ENCODE data around the gene MACROD2. TPM values are rescaled to one million over a fixed set of nuclear protein-coding genes. Genes with fewer than 3 reads are reported as not detected.

The MACROD2 gene
- total and polyA plus RNA-seq, 4 donors, result 0.66 to 10.5 (median 3.3) TPM

- Histone ChIP-seq H3K9me3 (ENCODE audit: control insufficient read depth in 4 of 4, low read length in 3 of 4) (no peaks in the 10 kb centered on the region), H3K9ac (ENCODE audit: low read depth in 1 of 2, low read length in 2 of 2) (no peak overlapping the region), H3K4me1 (ENCODE audit: control insufficient read depth in 4 of 4, insufficient read depth in 4 of 4, low read length in 3 of 4) (no peaks in the 10 kb centered on the region), H3K36me3 (ENCODE audit: control insufficient read depth in 4 of 4, insufficient read depth in 3 of 4, low read depth in 1 of 4, low read length in 3 of 4) (no peaks in the 10 kb centered on the region), H3K4me3 (ENCODE audit: low read depth in 1 of 3, low read length in 3 of 3) (no peak overlapping the region), H3K27ac (ENCODE audit: low read depth in 1 of 2, low read length in 2 of 2) (no peak overlapping the region), H3K27me3 (ENCODE audit: control insufficient read depth in 4 of 4, insufficient read depth in 4 of 4, low read length in 3 of 4) (no peaks in the 10 kb centered on the region)
- TF ChIP-seq YY1 (IDR thresholded peaks at IDR 0.05), result no peak
- TF ChIP-seq CTCF (IDR thresholded peaks at IDR 0.05; ENCODE audit: low read depth, low read length, missing input control), result no peak
- TF ChIP-seq FOXA1 (IDR thresholded peaks at IDR 0.05), result no peak
- TF ChIP-seq TAF1 (conservative IDR thresholded peaks at IDR 0.05), result no peak
- TF ChIP-seq EGR1 (IDR thresholded peaks at IDR 0.05; ENCODE audit: low read depth in 2 of 2), result no peak
- TF ChIP-seq SP1 (IDR thresholded peaks at IDR 0.05), result no peak
- TF ChIP-seq RAD21 (IDR thresholded peaks at IDR 0.05), result no peak
- no peak for TF ChIP-seq ATF3 (IDR thresholded peaks at IDR 0.05)
- no peak for TF ChIP-seq FOXA2 (IDR thresholded peaks at IDR 0.05)
- TF ChIP-seq ZBTB33 (IDR thresholded peaks at IDR 0.05), result no peak
- WGBS, result 88% methylated on average over 1 of the region's 1 CpG
- no peak for DNase-seq (ENCODE audit: low spot score)
Measured at GRCh38 chr20:14304472-14304871, 309.2 kb downstream of the MACROD2 start.

GRCh38 chr20:14307956-14308355 is 312.6 kb downstream of the MACROD2 start:
- no peak overlapping the region for H3K27ac ChIP-seq (ENCODE audit: low read depth in 1 of 2, low read length in 2 of 2)
- H3K36me3 ChIP-seq (ENCODE audit: control insufficient read depth in 4 of 4, insufficient read depth in 3 of 4, low read depth in 1 of 4, low read length in 3 of 4), result peaks cover 0 to 2% (median 0%) of the 10 kb centered on the region in 4 donors
- no peaks in the 10 kb centered on the region for H3K9me3 ChIP-seq (ENCODE audit: control insufficient read depth in 4 of 4, low read length in 3 of 4)
- H3K27me3 ChIP-seq (ENCODE audit: control insufficient read depth in 4 of 4, insufficient read depth in 4 of 4, low read length in 3 of 4), result no peaks in the 10 kb centered on the region
- TF ChIP-seq TAF1 (conservative IDR thresholded peaks at IDR 0.05) (no peak), EGR1 (IDR thresholded peaks at IDR 0.05; ENCODE audit: low read depth in 2 of 2) (no peak), FOXA2 (IDR thresholded peaks at IDR 0.05) (no peak), SP1 (IDR thresholded peaks at IDR 0.05) (no peak), HNF4A (conservative IDR thresholded peaks at IDR 0.05) (no peak), NR2F2 (IDR thresholded peaks at IDR 0.05) (no peak), FOXA1 (IDR thresholded peaks at IDR 0.05) (no peak), MAX (IDR thresholded peaks at IDR 0.05) (no peak), RAD21 (IDR thresholded peaks at IDR 0.05) (no peak), REST (IDR thresholded peaks at IDR 0.05) (no peak), HNF4G (IDR thresholded peaks at IDR 0.05) (no peak), ZBTB33 (IDR thresholded peaks at IDR 0.05) (no peak), JUND (IDR thresholded peaks at IDR 0.05) (no peak), CTCF (IDR thresholded peaks at IDR 0.05; ENCODE audit: low read depth, low read length, missing input control) (no peak), YY1 (IDR thresholded peaks at IDR 0.05) (no peak), RXRA (IDR thresholded peaks at IDR 0.05) (no peak), GABPA (IDR thresholded peaks at IDR 0.05 in 1 of 2, conservative IDR thresholded peaks at IDR 0.05 in 1 of 2) (no peak), ATF3 (IDR thresholded peaks at IDR 0.05) (no peak)
- H3K4me1 ChIP-seq (ENCODE audit: control insufficient read depth in 4 of 4, insufficient read depth in 4 of 4, low read length in 3 of 4), result no peaks in the 10 kb centered on the region
- 92% methylated on average over 2 of the region's 2 CpGs for WGBS
- no peak overlapping the region for H3K9ac ChIP-seq (ENCODE audit: low read depth in 1 of 2, low read length in 2 of 2)
- no peak overlapping the region for H3K4me3 ChIP-seq (ENCODE audit: low read depth in 1 of 3, low read length in 3 of 3)
- DNase-seq (ENCODE audit: low spot score), result no peak

Data from liver (tissue), 9 donors.